Caco-2 (cell line): ENCODE data around the gene C14orf132. TPM values are rescaled to one million over a fixed set of nuclear protein-coding genes. Genes with fewer than 3 reads are reported as not detected.

Experiments used
- BruUV-seq: library from RNA; stranded (reverse); fragments of 400-500 nt; replicated peaks from 2 replicates; lab custom pipeline; 2021; lab: Mats Ljungman, UMichigan
- CTCF ChIA-PET: fragments of 300-600 bp; sonication (Branson Sonifier 250); formaldehyde crosslinking; loops from one replicate; lab custom pipeline; 2022; ENCODE audit warnings: antibody characterized with exemption; lab: Charles Lee
- POLR2A ChIA-PET: fragments of 300-600 bp; sonication (Branson Sonifier 250); formaldehyde crosslinking; loops from one replicate; lab custom pipeline; 2022; ENCODE audit warnings: antibody characterized with exemption; lab: Charles Lee
- DNase-seq, 2 experiments: peaks; one replicate each; pipeline versions ENCODE4 v3.0.0 to v3.0.0-alpha.2; 2020 to 2022
- H3K27me3 ChIP-seq: replicated peaks from 2 replicates; pipeline ENCODE4 v1.6.0; 2011; ENCODE audit warnings: low read length; ENCODE audit not compliant: control insufficient read depth, insufficient read depth
- H3K36me3 ChIP-seq: 2 replicates; pipeline ENCODE4 v1.5.1; 2011; ENCODE audit warnings: low read length; ENCODE audit not compliant: control insufficient read depth, insufficient read depth
- H3K4me1 ChIP-seq: fragments of 250-450 bp; sonication (Bioruptor Pico); 2 replicates; pipeline ENCODE4 v1.5.1; 2020; ENCODE audit warnings: mild to moderate bottlenecking
- H3K4me3 ChIP-seq: 2 replicates; pipeline ENCODE4 v1.5.1; 2011; ENCODE audit warnings: low read depth, mild to moderate bottlenecking, control low read depth, low read length
- H3K9me3 ChIP-seq: fragments of 250-450 bp; sonication (Bioruptor Pico); 2 replicates; pipeline ENCODE4 v1.5.1; 2020; ENCODE audit warnings: mild to moderate bottlenecking, moderate library complexity
- H3K27ac Mint-ChIP-seq: one replicate; pipeline ENCODE4 v1.8.0; 2022; ENCODE audit warnings: mixed read lengths; ENCODE audit not compliant: unreplicated experiment
- H3K27me3 Mint-ChIP-seq: one replicate; pipeline ENCODE4 v1.8.0; 2022; ENCODE audit warnings: mixed read lengths; ENCODE audit not compliant: insufficient read depth, unreplicated experiment
- H3K36me3 Mint-ChIP-seq: one replicate; pipeline ENCODE4 v1.8.0; 2022; ENCODE audit warnings: mild to moderate bottlenecking, mixed read lengths; ENCODE audit not compliant: insufficient read depth, unreplicated experiment
- H3K4me1 Mint-ChIP-seq: one replicate; pipeline ENCODE4 v1.8.0; 2022; ENCODE audit warnings: low read depth, mixed read lengths; ENCODE audit not compliant: unreplicated experiment
- H3K4me3 Mint-ChIP-seq: one replicate; pipeline ENCODE4 v1.8.0; 2022; ENCODE audit warnings: mild to moderate bottlenecking, moderate library complexity, mixed read lengths; ENCODE audit not compliant: unreplicated experiment
- H3K9me3 Mint-ChIP-seq: one replicate; pipeline ENCODE4 v1.8.0; 2022; ENCODE audit warnings: mixed read lengths; ENCODE audit not compliant: unreplicated experiment
- intact Hi-C: fragments of 100-400 bp; cut with micrococcal nuclease; formaldehyde crosslinking; loops from one replicate; pipeline ENCODE4 v1.10.0; 2022; ENCODE audit not compliant: unreplicated experiment
- total RNA-seq: library from RNA; stranded (reverse); gene quantifications from 2 replicates; pipeline ENCODE4 v1.2.3, GENCODE V29; 2022
- TF ChIP-seq, protein P1 (sequence below), 2 experiments: fragments of 200-600 bp in 1 of 2; IDR thresholded peaks; 1 replicate in 1 of 2; 2 replicates in 1 of 2; pipeline versions ENCODE4 v1.5.1 to v1.8.0; 2011 to 2022; ENCODE audit warnings: antibody characterized with exemption in 1 of 2, control low read depth in 1 of 2, inconsistent platforms in 1 of 2, low read depth in 1 of 2, low read length in 1 of 2, mild to moderate bottlenecking in 1 of 2, moderate library complexity in 1 of 2; ENCODE audit not compliant: insufficient read depth in 1 of 2, severe bottlenecking in 1 of 2, unreplicated experiment in 1 of 2

The C14orf132 gene
- total RNA-seq, 1 experiment from 2014 or later, result 0.20 TPM

DNA sequence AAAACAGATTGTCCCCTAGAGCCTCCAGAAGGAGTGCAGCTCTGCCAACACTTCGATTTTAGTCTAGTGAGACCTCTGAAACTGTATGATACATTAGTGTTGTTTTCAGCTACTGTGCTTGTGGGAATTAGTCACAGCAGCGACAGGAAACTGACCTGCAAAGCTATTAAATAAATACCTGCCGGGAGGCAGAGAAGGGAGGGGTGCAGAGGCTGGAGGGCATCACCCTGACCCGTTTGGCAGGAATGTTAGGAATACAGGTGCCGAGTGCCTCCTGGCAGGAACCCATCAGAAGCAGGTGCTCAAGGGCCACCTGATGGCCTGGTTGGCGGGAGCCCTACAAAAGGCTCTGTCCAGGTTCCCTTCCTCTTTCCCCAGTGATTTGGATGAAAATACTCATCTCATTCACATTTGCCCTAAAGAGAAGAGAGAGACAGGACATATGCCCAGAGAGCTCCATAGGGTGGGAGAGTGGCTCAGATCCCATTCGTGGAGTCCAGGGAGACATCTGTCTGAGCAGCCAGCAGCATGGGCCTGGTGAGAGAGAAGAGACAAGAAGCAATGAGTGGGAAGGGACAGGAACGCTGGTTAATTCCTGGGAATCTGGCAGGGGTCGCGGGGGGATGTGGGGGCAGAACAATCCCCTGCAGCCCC lies 44.6 kb downstream of the C14orf132 start:
- no TSS peak for BruUV-seq
- H3K36me3 ChIP-seq, result no peaks in the 10 kb centered on the region
- intact Hi-C loops, result no loop called here
- no peak for DNase-seq
- H3K4me3 Mint-ChIP-seq, result no peak overlapping the region
- H3K9me3 Mint-ChIP-seq, result no peaks in the 10 kb centered on the region
- H3K4me1 Mint-ChIP-seq, result no peaks in the 10 kb centered on the region
- POLR2A ChIA-PET, result no interaction called here
- TF ChIP-seq, protein P1, sequence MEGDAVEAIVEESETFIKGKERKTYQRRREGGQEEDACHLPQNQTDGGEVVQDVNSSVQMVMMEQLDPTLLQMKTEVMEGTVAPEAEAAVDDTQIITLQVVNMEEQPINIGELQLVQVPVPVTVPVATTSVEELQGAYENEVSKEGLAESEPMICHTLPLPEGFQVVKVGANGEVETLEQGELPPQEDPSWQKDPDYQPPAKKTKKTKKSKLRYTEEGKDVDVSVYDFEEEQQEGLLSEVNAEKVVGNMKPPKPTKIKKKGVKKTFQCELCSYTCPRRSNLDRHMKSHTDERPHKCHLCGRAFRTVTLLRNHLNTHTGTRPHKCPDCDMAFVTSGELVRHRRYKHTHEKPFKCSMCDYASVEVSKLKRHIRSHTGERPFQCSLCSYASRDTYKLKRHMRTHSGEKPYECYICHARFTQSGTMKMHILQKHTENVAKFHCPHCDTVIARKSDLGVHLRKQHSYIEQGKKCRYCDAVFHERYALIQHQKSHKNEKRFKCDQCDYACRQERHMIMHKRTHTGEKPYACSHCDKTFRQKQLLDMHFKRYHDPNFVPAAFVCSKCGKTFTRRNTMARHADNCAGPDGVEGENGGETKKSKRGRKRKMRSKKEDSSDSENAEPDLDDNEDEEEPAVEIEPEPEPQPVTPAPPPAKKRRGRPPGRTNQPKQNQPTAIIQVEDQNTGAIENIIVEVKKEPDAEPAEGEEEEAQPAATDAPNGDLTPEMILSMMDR (IDR thresholded peaks at IDR 0.05; ENCODE audit: insufficient read depth in 1 of 2, low read depth in 1 of 2, low read length in 1 of 2, severe bottlenecking in 1 of 2, unreplicated experiment in 1 of 2), result no peak
- no peaks in the 10 kb centered on the region for H3K9me3 ChIP-seq
- CTCF ChIA-PET, result no interaction called here
- H3K27me3 Mint-ChIP-seq, result peaks cover 3% of the 10 kb centered on the region
- no peak overlapping the region for H3K27ac Mint-ChIP-seq
- H3K4me3 ChIP-seq, result no peak overlapping the region
- H3K27me3 ChIP-seq, result no peaks in the 10 kb centered on the region
- H3K36me3 Mint-ChIP-seq, result no peaks in the 10 kb centered on the region
- H3K4me1 ChIP-seq, result no peaks in the 10 kb centered on the region

DNA sequence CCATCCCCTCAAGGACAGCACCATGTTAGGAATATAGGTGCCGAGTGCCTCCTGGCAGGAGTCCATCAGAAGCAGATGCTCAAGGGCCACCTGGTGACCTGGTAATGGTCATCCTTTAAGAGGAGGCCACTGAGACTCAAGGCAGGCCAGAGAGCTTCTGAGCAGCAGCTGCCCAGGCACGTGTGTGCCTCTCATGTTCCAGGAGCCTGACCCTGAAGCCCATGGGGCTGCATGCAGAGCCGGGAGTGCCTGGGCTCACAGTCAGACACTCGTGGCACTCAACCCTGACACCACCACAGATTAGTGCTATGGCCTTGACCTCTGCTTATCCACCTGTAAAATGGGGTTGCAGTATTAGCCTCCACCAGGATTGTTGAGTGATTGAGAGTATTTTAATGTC lies 45.6 kb downstream of the C14orf132 start:
- Mint-ChIP-seq H3K4me1 (no peaks in the 10 kb centered on the region), H3K27ac (no peak overlapping the region), H3K4me3 (no peak overlapping the region), H3K9me3 (no peaks in the 10 kb centered on the region), H3K36me3 (no peaks in the 10 kb centered on the region), H3K27me3 (peaks cover 3% of the 10 kb centered on the region)
- no peaks in the 10 kb centered on the region for H3K36me3 ChIP-seq
- TF ChIP-seq, protein P1 (IDR thresholded peaks at IDR 0.05; ENCODE audit: insufficient read depth in 1 of 2, low read depth in 1 of 2, low read length in 1 of 2, severe bottlenecking in 1 of 2, unreplicated experiment in 1 of 2), result no peak
- ChIA-PET CTCF (no interaction called here), POLR2A (no interaction called here)
- no peaks in the 10 kb centered on the region for H3K27me3 ChIP-seq
- BruUV-seq, result no TSS peak
- no peaks in the 10 kb centered on the region for H3K9me3 ChIP-seq
- no peak for DNase-seq
- intact Hi-C loops, result no loop called here
- H3K4me1 ChIP-seq, result no peaks in the 10 kb centered on the region
- no peak overlapping the region for H3K4me3 ChIP-seq

- no TSS peak for BruUV-seq
- Histone ChIP-seq H3K4me1 (no peaks in the 10 kb centered on the region), H3K4me3 (no peak overlapping the region), H3K27me3 (no peaks in the 10 kb centered on the region), H3K9me3 (no peaks in the 10 kb centered on the region), H3K36me3 (no peaks in the 10 kb centered on the region)
- ChIA-PET POLR2A (no interaction called here), CTCF (no interaction called here)
- H3K27ac Mint-ChIP-seq, result no peak overlapping the region
- TF ChIP-seq, protein P1 (IDR thresholded peaks at IDR 0.05; ENCODE audit: insufficient read depth in 1 of 2, low read depth in 1 of 2, low read length in 1 of 2, severe bottlenecking in 1 of 2, unreplicated experiment in 1 of 2), result no peak
- intact Hi-C loops, result no loop called here
- no peaks in the 10 kb centered on the region for H3K9me3 Mint-ChIP-seq
- peaks cover 3% of the 10 kb centered on the region for H3K27me3 Mint-ChIP-seq
- no peaks in the 10 kb centered on the region for H3K4me1 Mint-ChIP-seq
- DNase-seq, result no peak
- no peak overlapping the region for H3K4me3 Mint-ChIP-seq
- H3K36me3 Mint-ChIP-seq, result no peaks in the 10 kb centered on the region
Measured at GRCh38 chr14:96085369-96085768, 46.2 kb downstream of the C14orf132 start.
